WERI-Rb-1 (cell line): ENCODE measurements around the gene ZNF629.

ENCODE experiments used
- DNase-seq: peaks from one replicate; pipeline ENCODE4 v3.0.0-alpha.2; 2020
- H3K27ac ChIP-seq: fragments of 250-450 bp; sonication (Bioruptor Pico); 2 replicates; pipeline ENCODE4 v1.5.1; 2020; ENCODE audit warnings: mild to moderate bottlenecking, moderate library complexity
- H3K27me3 ChIP-seq: fragments of 250-450 bp; sonication (Bioruptor Pico); 2 replicates; pipeline ENCODE4 v1.5.1; 2021; ENCODE audit warnings: mild to moderate bottlenecking, low read depth, moderate library complexity; ENCODE audit not compliant: insufficient read depth, severe bottlenecking
- H3K36me3 ChIP-seq: fragments of 250-450 bp; sonication (Bioruptor Pico); 2 replicates; pipeline ENCODE4 v1.5.1; 2020; ENCODE audit warnings: mild to moderate bottlenecking, moderate library complexity
- H3K4me3 ChIP-seq: 2 replicates; pipeline ENCODE4 v1.5.1; 2011; ENCODE audit warnings: low read depth, mild to moderate bottlenecking, control low read depth, low read length
- H3K9me3 ChIP-seq: fragments of 250-450 bp; sonication (Bioruptor Pico); 2 replicates; pipeline ENCODE4 v1.5.1; 2021; ENCODE audit warnings: mild to moderate bottlenecking, moderate library complexity; ENCODE audit not compliant: severe bottlenecking
- CTCF ChIP-seq: IDR thresholded peaks from 2 replicates; pipeline ENCODE4 v1.5.1; 2011; ENCODE audit warnings: low read depth, mild to moderate bottlenecking, control low read depth, inconsistent platforms, low read length

Gene ZNF629

GRCh38 chr16:30757316-30757715 lies 29.7 kb downstream of the ZNF629 start:
- Histone ChIP-seq H3K27me3 (no peaks in the 10 kb centered on the region), H3K27ac (no peak overlapping the region), H3K36me3 (peaks cover 63% of the 10 kb centered on the region), H3K4me3 (no peak overlapping the region), H3K9me3 (no peaks in the 10 kb centered on the region)
- no peak for DNase-seq
- TF ChIP-seq CTCF = no peak

GRCh38 chr16:30756781-30757100 lies 30.3 kb downstream of the ZNF629 start:
- no peak for TF ChIP-seq CTCF
- no peak for DNase-seq
- H3K36me3 ChIP-seq = peaks cover 65% of the 10 kb centered on the region
- H3K4me3 ChIP-seq = no peak overlapping the region
- no peaks in the 10 kb centered on the region for H3K27me3 ChIP-seq
- no peak overlapping the region for H3K27ac ChIP-seq
- no peaks in the 10 kb centered on the region for H3K9me3 ChIP-seq

GRCh38 chr16:30755955-30756780 lies 30.8 kb downstream of the ZNF629 start:
- Histone ChIP-seq H3K4me3 (no peak overlapping the region), H3K36me3 (peaks cover 71% of the 10 kb centered on the region), H3K9me3 (no peaks in the 10 kb centered on the region), H3K27ac (no peak overlapping the region), H3K27me3 (no peaks in the 10 kb centered on the region)
- DNase-seq = no peak
- no peak for TF ChIP-seq CTCF

- Histone ChIP-seq H3K9me3 (no peaks in the 10 kb centered on the region), H3K4me3 (no peak overlapping the region), H3K27me3 (no peaks in the 10 kb centered on the region), H3K36me3 (peaks cover 78% of the 10 kb centered on the region), H3K27ac (no peak overlapping the region)
- no peak for TF ChIP-seq CTCF
- no peak for DNase-seq
These were observed 33.4 kb downstream of the ZNF629 start for GRCh38 chr16:30753596-30753995.

- DNase-seq = no peak
These were observed 36.0 kb downstream of the ZNF629 start for GRCh38 chr16:30750876-30751465.

More at GRCh38 chr16:30750876-30751465, 36.0 kb downstream of the ZNF629 start:
- Histone ChIP-seq H3K27me3 (no peaks in the 10 kb centered on the region), H3K36me3 (peaks cover 59% of the 10 kb centered on the region), H3K27ac (no peak overlapping the region), H3K9me3 (no peaks in the 10 kb centered on the region), H3K4me3 (no peak overlapping the region)
- TF ChIP-seq CTCF = no peak
